Kidney capillary endothelial cell (primary cell): Measurements from ENCODE around the gene TUBE1.
"Not testable (repeated sequence)": the region's sequence is repeated elsewhere in the genome, so short reads cannot be mapped to it uniquely, and the experiment has no call there.

Experiments
- DNase-seq: peaks from one replicate; pipeline ENCODE4 v3.0.0-alpha.2; 2018; ENCODE audit warnings: low spot score

TUBE1 gene, protein sequence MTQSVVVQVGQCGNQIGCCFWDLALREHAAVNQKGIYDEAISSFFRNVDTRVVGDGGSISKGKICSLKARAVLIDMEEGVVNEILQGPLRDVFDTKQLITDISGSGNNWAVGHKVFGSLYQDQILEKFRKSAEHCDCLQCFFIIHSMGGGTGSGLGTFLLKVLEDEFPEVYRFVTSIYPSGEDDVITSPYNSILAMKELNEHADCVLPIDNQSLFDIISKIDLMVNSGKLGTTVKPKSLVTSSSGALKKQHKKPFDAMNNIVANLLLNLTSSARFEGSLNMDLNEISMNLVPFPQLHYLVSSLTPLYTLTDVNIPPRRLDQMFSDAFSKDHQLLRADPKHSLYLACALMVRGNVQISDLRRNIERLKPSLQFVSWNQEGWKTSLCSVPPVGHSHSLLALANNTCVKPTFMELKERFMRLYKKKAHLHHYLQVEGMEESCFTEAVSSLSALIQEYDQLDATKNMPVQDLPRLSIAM

GRCh38 chr6:112087136-112087911 lies at the start of gene TUBE1, which contains the start of gene FAM229B:
TSS of gene TUBE1 (minus strand) at chr6:112087482. CDS start at chr6:112087434, 48 bp downstream.
TSS of gene FAM229B (plus strand) at chr6:112087591. CDS start at chr6:112099284, 11,693 bp downstream.
- peak; percentile 96 for DNase-seq

- no peak for DNase-seq
Measured at GRCh38 chr6:112130878-112131277, 43.6 kb upstream of the TUBE1 start.

- DNase-seq, result no peak
Measured at GRCh38 chr6:112128208-112128607, 40.9 kb upstream of the TUBE1 start.

DNA sequence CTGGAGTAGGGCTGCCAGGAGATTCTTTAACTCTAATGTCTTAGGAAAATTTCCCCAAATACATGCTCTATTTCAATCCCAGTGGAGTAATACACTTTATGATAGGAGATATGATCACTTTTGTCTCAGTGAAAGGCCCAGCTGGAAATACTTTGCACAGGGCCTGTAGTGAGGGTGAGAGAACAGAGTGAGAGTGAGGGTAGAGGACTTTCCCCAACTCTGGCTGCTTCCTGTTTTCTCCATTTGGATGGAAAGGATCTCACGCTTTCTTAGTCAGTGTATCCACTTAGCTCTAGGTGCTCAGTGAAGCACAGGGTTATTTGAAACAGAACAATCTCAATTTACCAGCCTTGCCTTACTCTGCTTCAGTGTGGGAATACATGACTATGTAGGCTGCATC lies 36.7 kb upstream of the TUBE1 start:
- no peak for DNase-seq

DNA sequence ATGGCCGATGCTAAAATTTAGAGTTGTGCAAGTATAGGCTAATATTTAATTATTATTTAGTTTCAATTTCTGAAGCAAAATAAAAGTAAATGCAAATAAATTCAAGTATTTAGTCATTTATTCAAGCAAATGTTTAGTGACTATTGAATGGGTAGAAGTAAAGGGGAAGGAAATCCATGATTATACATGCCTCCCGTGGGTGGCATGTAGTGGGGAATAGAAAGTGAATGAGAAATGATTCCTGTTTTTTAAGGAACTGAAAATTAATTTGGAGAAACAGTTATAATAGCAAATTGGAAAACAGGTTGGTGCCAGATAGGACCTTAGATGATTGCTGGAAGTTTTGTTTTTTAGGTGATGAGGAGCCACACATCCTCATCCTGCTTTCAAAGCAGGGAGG lies 35.5 kb upstream of the TUBE1 start:
- DNase-seq, result no peak

DNA sequence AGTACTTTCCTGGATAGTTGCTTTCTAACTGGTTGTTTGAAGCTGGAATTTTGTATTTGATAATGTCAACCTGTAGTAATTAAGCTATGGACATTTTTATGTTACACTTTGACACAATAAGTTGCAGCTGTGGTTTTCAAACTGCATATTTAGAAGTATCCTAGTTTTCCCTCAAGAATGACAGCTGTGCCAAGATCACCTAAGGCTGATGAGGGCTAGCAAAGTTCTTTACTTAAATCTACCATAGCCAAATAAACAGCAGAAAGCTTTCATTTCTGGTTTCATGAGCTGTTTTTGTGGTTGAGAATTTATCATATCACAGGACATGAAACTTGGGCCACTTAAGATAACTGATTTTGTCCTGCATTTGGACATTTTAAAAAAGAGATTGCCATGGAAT lies 30.8 kb upstream of the TUBE1 start:
- DNase-seq, result no peak

DNA sequence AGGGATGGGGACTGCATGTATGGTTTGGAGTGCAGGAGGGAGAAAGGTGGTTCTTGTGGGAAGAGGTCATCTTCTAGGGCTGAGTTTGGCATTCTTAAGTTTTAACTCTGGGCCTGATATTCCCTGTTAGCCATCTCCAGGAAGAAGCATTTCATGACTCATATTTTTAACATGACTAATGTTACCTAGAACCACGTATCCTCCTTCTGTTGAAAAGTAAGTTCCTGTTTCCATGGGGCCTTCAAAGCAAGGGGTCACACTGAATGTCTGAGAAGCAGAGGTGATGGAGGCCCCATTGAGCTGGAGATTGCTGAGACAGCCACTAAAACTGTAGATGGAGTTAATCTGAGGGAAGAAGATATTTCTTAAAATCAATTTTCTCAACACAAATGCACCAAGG lies 30.3 kb upstream of the TUBE1 start:
- DNase-seq, result peak; percentile 46

DNA sequence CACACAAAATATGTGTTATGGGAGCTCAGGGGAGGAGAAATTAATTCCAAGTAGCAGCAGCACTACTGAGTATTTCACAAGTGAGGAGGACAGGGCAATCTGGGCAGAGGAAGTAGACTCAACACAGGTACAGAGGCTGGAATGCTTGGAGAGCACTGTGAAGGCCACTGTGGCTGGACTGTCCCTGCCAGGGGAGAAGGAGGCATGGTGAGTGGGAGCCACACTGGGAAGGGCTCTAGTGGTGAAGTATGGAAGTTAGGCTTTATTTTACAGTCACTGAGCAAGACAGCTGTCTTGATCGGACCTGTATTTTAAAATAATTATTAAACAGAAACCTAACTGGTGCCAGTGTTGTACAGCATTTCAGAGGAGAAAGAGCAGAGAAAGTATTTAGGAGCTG lies 28.9 kb upstream of the TUBE1 start:
- no peak for DNase-seq

DNA sequence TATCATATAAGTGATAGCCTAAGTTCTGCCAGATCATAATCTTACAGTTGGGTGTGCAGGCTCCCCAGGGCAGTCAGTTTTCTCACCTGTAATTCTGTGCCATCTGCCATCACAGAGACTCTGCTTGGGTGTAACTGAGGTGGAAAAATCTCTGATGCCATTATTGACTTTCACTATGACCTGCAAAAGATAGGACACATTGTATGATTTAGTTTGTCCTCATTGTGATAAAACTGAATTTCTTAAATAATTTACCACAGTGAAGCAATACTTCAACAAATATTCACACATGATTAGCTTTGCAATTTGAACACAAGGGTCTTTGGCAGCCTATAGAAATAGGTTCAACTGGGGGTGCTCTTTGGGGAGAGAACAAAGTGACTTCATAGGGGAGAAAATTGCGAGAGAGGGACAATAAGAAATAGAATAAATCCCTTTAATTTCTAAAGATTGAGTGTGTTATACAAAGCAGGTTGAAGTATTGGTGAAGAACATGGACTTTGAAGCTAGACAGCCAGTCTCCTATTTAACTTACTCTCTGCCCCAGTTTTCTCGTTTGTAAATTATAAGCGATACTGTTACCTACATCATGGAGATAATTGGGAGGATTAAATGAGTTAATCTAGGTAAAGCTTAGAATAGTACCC lies 27.4 kb upstream of the TUBE1 start:
- no peak for DNase-seq

DNA sequence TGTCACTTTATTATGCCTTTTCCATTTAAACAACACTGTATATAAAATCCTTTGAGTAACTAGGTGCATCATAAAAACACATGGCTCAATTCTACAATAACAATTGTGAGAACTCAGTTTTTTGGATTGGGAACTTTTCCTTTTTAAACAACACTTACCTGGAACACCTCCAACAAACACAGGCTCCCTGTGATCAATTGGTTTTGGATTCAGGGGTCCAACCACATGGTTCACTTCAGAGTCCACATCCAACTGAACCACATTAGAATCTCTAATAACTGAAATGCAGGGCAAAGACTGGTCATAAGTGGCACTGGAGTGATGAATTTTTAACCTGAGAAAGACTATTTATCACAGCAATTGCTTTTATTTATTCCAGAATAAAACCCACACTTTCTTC lies 26.6 kb upstream of the TUBE1 start:
- no peak for DNase-seq

DNA sequence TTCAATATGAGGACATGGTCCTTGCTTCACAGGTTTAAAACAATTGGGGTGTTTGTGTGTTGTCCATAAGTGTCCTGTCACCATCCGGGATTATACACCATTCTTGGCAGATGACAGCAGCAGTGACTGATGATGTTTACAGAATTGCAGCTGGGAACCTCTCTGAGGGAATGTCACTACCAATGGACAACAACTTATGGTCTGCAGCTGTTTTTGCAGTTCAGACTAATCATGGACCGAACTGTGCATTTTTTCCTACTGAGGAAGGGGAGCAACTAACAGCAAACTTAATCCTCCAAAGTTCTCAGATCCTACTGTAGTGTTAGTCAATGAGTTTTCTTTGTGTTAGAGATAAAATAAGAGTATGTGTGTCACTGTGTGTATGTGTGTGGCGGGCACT lies 26.1 kb upstream of the TUBE1 start:
- no peak for DNase-seq

GRCh38 chr6:112109262-112109661 lies 22.0 kb upstream of the TUBE1 start:
- DNase-seq, result no peak

GRCh38 chr6:112106562-112106961 lies 19.3 kb upstream of the TUBE1 start:
- DNase-seq, result no peak

DNA sequence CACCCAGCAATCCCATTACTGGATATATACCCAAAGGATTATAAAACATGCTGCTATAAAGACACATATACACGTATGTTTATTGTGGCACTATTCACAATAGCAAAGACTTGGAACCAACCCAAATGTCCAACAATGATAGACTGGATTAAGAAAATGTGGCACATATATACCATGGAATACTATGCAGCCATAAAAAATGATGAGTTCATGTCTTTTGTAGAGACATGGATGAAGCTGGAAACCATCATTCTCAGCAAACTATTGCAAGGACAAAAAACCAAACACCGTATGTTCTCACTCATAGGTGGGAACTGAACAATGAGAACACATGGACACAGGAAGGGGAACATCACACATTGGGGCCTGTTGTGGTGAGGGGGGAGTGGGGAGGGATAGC lies 18.7 kb upstream of the TUBE1 start:
- not testable (repeated sequence) for DNase-seq

DNA sequence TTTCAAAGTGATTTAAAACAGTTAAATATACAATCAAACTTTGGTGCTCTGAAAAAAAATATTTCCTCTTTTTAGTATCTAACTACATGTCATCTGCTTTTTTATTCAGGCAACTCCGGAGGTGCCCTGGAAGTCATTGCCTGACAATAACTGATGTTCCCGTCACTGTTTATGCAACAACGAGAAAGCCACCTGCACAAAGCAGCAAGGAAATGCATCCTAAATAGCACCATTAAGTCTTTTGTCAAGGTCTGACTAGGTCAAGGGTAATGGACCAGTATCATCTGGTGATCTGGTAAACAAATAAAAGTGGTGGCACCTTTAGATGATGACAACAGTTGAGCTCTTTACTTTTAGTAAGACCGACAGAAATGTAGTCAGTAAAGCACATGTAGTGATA lies 13.3 kb upstream of the TUBE1 start:
- peak; percentile 15 for DNase-seq

DNA sequence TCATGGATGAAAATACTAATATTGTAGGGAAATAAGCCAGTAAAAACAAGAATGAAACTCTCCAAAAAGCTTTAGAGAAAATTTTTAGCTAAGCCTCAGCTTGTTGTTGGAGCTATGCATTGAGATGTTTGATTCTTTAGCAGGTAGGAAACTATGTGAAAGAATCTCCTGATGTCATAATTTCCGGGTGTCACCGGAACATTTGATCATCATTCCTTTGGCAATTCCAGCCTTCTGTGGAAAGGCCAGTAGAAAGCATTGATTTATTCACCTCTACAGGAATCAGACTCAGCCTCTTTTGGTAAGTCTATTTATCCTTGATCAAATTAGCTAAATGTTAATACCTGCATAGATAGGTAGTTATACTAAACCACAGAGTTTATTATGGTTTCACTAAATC lies 9.6 kb upstream of the TUBE1 start:
- no peak for DNase-seq

DNA sequence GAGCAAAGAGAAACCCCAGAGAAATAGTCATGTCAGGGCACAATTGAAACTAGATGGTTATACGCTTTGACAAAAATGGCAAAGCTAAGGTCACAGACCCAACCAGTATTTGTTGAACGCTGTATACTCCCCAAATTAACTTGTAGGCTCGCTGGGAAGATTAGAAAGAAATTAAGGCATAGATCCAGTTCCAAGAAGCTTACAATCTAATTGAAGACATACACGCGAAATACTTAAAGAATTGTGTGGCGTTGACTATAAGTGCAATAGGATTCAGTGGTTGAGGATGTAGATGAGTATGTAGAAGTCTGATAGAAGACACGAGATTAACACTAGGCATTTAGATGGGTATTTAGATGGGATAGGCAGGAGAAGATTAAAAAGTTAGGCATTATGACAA lies 634 bp upstream of the TUBE1 start:
- DNase-seq, result no peak

GRCh38 chr6:112086744-112087135 lies 542 bp downstream of the TUBE1 start:
- DNase-seq, result peak; percentile 44

GRCh38 chr6:112085286-112086065 lies 1.8 kb downstream of the TUBE1 start:
- DNase-seq, result no peak

DNA sequence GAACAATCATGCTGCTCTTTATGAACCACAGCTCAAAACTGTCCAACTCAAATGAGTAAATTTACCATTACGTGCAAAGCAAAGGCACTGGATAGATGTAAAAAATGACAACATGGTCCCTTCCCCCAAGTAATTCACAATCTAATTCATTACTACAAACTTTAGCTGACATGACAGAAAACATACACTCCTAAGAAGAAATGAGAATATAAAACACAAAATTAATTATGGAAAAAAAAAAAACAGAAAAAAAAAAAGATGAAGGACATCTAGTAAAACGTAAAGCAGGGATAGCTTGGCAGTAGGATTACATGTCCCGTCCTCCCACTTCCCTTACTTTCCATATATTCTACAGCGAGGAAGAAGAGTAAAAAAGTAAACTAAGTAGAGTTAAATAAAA lies 5.7 kb downstream of the TUBE1 start:
- no peak for DNase-seq

DNA sequence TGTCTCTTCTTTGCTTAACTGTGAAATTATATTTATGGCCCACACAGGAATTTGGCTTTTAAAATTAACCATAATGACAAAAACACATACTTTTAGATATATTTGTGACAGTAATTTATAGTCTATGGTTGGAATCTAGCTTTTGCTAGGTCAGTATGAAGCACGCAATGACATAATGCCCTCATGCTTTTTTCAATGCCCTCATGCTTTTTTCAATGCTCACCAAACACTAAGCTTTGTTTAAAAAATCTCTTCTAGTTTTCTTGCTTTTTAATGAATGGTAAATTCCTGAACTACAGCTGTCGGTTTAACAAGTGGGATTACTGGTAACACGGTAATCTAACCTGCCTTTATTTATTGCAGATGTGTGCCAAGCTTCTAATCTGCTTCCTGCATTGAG lies 20.7 kb downstream of the TUBE1 start:
- no peak for DNase-seq

DNA sequence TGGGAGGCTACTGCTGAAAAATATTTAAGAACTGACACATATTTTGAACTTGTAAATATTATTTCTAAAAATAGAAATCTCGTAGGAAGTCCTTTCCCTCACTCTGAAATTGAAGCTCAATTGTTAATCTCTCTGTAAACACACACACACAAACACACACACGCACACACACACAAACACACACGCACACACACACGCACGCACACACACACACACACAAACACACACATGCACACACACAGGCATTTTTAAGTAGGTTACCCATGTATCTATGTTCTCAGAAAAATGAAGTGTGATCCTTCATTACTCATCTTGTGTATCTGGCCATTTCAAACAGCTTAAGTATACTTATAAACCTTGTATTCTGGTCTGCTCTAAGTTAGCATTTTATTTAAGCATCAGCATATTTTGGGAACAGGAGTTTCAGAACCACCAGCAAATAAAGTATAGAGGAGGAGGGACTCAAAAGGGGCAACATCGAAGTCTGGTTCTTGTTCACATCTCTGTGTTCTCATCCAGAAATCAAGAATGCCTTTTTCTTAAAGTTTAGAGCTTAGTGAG lies 21.8 kb downstream of the TUBE1 start:
- no peak for DNase-seq
